Astrocyte (in vitro differentiated cells and primary cell): ENCODE data around the gene ATF3. TPM values are rescaled to one million over a fixed set of nuclear protein-coding genes. Genes with fewer than 3 reads are reported as not detected.

ENCODE experiments used
- DNase-seq: peaks from one replicate; pipeline ENCODE4 v3.0.0-alpha.2; 2010; ENCODE audit warnings: low read depth
- FAIRE-seq: peaks from 2 replicates; lab custom pipeline; 2011; peaks lifted over from hg19 to GRCh38; lab: Jason Lieb, UNC
- H2AFZ ChIP-seq: 2 replicates; pipeline ENCODE4 v1.6.0; 2012; ENCODE audit warnings: low read depth, low read length, inconsistent platforms
- H3K27ac ChIP-seq: 2 replicates; pipeline ENCODE4 v1.5.1; 2011; ENCODE audit warnings: low read depth, low read length, inconsistent platforms
- H3K27me3 ChIP-seq: 2 replicates; pipeline ENCODE4 v1.6.0; 2011; ENCODE audit warnings: low read length, inconsistent platforms; ENCODE audit not compliant: insufficient read depth
- H3K36me3 ChIP-seq: 2 replicates; pipeline ENCODE4 v1.5.1; 2011; ENCODE audit warnings: low read length, inconsistent platforms; ENCODE audit not compliant: insufficient read depth
- H3K4me1 ChIP-seq: 2 replicates; pipeline ENCODE4 v1.5.1; 2011; ENCODE audit warnings: low read length, inconsistent platforms; ENCODE audit not compliant: insufficient read depth
- H3K4me2 ChIP-seq: 2 replicates; pipeline ENCODE4 v1.6.0; 2012; ENCODE audit warnings: low read length, inconsistent platforms
- H3K4me3 ChIP-seq: 2 replicates; pipeline ENCODE4 v1.5.1; 2011; ENCODE audit warnings: low read depth, mild to moderate bottlenecking, low read length, inconsistent platforms; ENCODE audit not compliant: insufficient read depth
- H3K79me2 ChIP-seq: 2 replicates; pipeline ENCODE4 v1.6.0; 2012; ENCODE audit warnings: mild to moderate bottlenecking, low read length, inconsistent platforms; ENCODE audit not compliant: insufficient read depth
- H3K9ac ChIP-seq: 2 replicates; pipeline ENCODE4 v1.6.0; 2012; ENCODE audit warnings: mild to moderate bottlenecking, low read length, inconsistent platforms
- H3K9me3 ChIP-seq: 2 replicates; pipeline ENCODE4 v1.5.1; 2012; ENCODE audit warnings: low read depth, mild to moderate bottlenecking, low read length, inconsistent platforms; ENCODE audit not compliant: insufficient read depth
- H4K20me1 ChIP-seq: 2 replicates; pipeline ENCODE4 v1.6.0; 2012; ENCODE audit warnings: low read length, inconsistent platforms; ENCODE audit not compliant: insufficient read depth
- H3K27ac Mint-ChIP-seq: one replicate; pipeline ENCODE4 v1.8.0; 2021; ENCODE audit warnings: mild to moderate bottlenecking, mixed read lengths; ENCODE audit not compliant: unreplicated experiment
- H3K27me3 Mint-ChIP-seq: one replicate; pipeline ENCODE4 v1.8.0; 2021; ENCODE audit warnings: low read depth, mixed read lengths; ENCODE audit not compliant: unreplicated experiment
- H3K36me3 Mint-ChIP-seq: one replicate; pipeline ENCODE4 v1.8.0; 2021; ENCODE audit warnings: low read depth, mixed read lengths; ENCODE audit not compliant: unreplicated experiment
- H3K4me1 Mint-ChIP-seq: one replicate; pipeline ENCODE4 v1.8.0; 2021; ENCODE audit warnings: low read depth, mixed read lengths; ENCODE audit not compliant: unreplicated experiment
- H3K4me3 Mint-ChIP-seq: one replicate; pipeline ENCODE4 v1.8.0; 2021; ENCODE audit warnings: mild to moderate bottlenecking, moderate library complexity, mixed read lengths; ENCODE audit not compliant: unreplicated experiment
- H3K9me3 Mint-ChIP-seq: one replicate; pipeline ENCODE4 v1.8.0; 2021; ENCODE audit warnings: mild to moderate bottlenecking, mixed read lengths; ENCODE audit not compliant: unreplicated experiment
- CTCF ChIP-seq: IDR thresholded peaks from 2 replicates; pipeline ENCODE4 v1.5.1; 2011; ENCODE audit warnings: low read depth, mild to moderate bottlenecking, inconsistent platforms, low read length, moderate library complexity; ENCODE audit not compliant: insufficient read depth
- EZH2 ChIP-seq: IDR thresholded peaks from 2 replicates; pipeline ENCODE4 v1.6.1; 2012; ENCODE audit warnings: mild to moderate bottlenecking, low read length, inconsistent platforms; ENCODE audit not compliant: insufficient read depth
- total RNA-seq: library from RNA; stranded (reverse); gene quantifications from 2 replicates; pipeline ENCODE4 v1.2.1, GENCODE V29; 2021

ATF3 gene
- total RNA-seq, 1 donor from 2014 or later = 87.6 TPM

GRCh38 chr1:212615201-212615470 lies 6.6 kb downstream of the ATF3 start:
- peaks cover 16% of the 10 kb centered on the region for H3K79me2 ChIP-seq
- H2AFZ ChIP-seq = no peak overlapping the region
- H3K27me3 ChIP-seq = peaks cover 5% of the 10 kb centered on the region
- H3K36me3 ChIP-seq = peaks cover 5% of the 10 kb centered on the region
- Mint-ChIP-seq H3K27me3 (no peaks in the 10 kb centered on the region), H3K9me3 (peaks cover 3% of the 10 kb centered on the region), H3K36me3 (peaks cover 38% of the 10 kb centered on the region), H3K4me3 (no peak overlapping the region), H3K4me1 (peaks cover 39% of the 10 kb centered on the region), H3K27ac (no peak overlapping the region)
- H3K4me1 ChIP-seq = no peaks in the 10 kb centered on the region
- FAIRE-seq (no peak), DNase-seq (no peak)
- H3K9ac ChIP-seq = no peak overlapping the region
- H3K4me3 ChIP-seq = no peak overlapping the region
- TF ChIP-seq EZH2 = no peak
- no peak for TF ChIP-seq CTCF
- H4K20me1 ChIP-seq = peaks cover 40% of the 10 kb centered on the region
- H3K4me2 ChIP-seq = no peak overlapping the region
- no peaks in the 10 kb centered on the region for H3K9me3 ChIP-seq
- no peak overlapping the region for H3K27ac ChIP-seq

GRCh38 chr1:212618466-212619210 lies 10.1 kb downstream of the ATF3 start:
- Mint-ChIP-seq H3K36me3 (peaks cover 44% of the 10 kb centered on the region), H3K27ac (peak overlapping the region; percentile 55), H3K4me1 (peaks cover 22% of the 10 kb centered on the region), H3K9me3 (peaks cover 3% of the 10 kb centered on the region), H3K4me3 (no peak overlapping the region), H3K27me3 (no peaks in the 10 kb centered on the region)
- Histone ChIP-seq H3K9ac (no peak overlapping the region), H3K27ac (no peak overlapping the region), H3K4me1 (no peaks in the 10 kb centered on the region), H3K4me3 (no peak overlapping the region), H3K36me3 (peaks cover 5% of the 10 kb centered on the region), H3K9me3 (no peaks in the 10 kb centered on the region), H3K27me3 (no peaks in the 10 kb centered on the region), H3K79me2 (peaks cover under 1% of the 10 kb centered on the region), H2AFZ (no peak overlapping the region), H4K20me1 (peaks cover 14% of the 10 kb centered on the region), H3K4me2 (no peak overlapping the region)
- FAIRE-seq (no peak), DNase-seq (no peak)
- TF ChIP-seq EZH2 (no peak), CTCF (no peak)

- Histone ChIP-seq H3K4me3 (no peak overlapping the region), H3K27me3 (no peaks in the 10 kb centered on the region), H3K9me3 (no peaks in the 10 kb centered on the region), H3K27ac (no peak overlapping the region), H3K36me3 (peaks cover 5% of the 10 kb centered on the region), H2AFZ (no peak overlapping the region), H3K79me2 (no peaks in the 10 kb centered on the region), H3K4me1 (no peaks in the 10 kb centered on the region), H3K4me2 (no peak overlapping the region), H4K20me1 (peaks cover 3% of the 10 kb centered on the region), H3K9ac (no peak overlapping the region)
- Mint-ChIP-seq H3K27me3 (peaks cover 6% of the 10 kb centered on the region), H3K4me3 (no peak overlapping the region), H3K4me1 (peaks cover 10% of the 10 kb centered on the region), H3K36me3 (peaks cover 39% of the 10 kb centered on the region), H3K9me3 (peaks cover 1% of the 10 kb centered on the region), H3K27ac (no peak overlapping the region)
- FAIRE-seq (no peak), DNase-seq (no peak)
- TF ChIP-seq EZH2 (no peak), CTCF (no peak)
Observed at GRCh38 chr1:212620293-212620692, 11.7 kb downstream of the ATF3 start.
